Choroid plexus epithelial cell (primary cell): ENCODE results near the gene FNDC11.
A peak's percentile ranks its signal among the peaks of the same experiment; 100 is the strongest.

ENCODE experiments used
- DNase-seq: peaks from one replicate; pipeline ENCODE4 v3.0.0-alpha.2; 2010; ENCODE audit warnings: low read depth
- H3K4me3 ChIP-seq: 2 replicates; pipeline ENCODE4 v1.5.1; 2011; ENCODE audit warnings: low read depth, mild to moderate bottlenecking, control low read depth, low read length, moderate library complexity
- CTCF ChIP-seq: conservative IDR thresholded peaks from 2 replicates; pipeline ENCODE4 v1.5.1; 2011; ENCODE audit warnings: low read depth, mild to moderate bottlenecking, control low read depth, inconsistent platforms, low read length, moderate library complexity

The FNDC11 gene

GRCh38 chr20:63565021-63565698 lies 11.2 kb downstream of the FNDC11 start:
- H3K4me3 ChIP-seq: no peak overlapping the region
- TF ChIP-seq CTCF: no peak
- no peak for DNase-seq

DNA sequence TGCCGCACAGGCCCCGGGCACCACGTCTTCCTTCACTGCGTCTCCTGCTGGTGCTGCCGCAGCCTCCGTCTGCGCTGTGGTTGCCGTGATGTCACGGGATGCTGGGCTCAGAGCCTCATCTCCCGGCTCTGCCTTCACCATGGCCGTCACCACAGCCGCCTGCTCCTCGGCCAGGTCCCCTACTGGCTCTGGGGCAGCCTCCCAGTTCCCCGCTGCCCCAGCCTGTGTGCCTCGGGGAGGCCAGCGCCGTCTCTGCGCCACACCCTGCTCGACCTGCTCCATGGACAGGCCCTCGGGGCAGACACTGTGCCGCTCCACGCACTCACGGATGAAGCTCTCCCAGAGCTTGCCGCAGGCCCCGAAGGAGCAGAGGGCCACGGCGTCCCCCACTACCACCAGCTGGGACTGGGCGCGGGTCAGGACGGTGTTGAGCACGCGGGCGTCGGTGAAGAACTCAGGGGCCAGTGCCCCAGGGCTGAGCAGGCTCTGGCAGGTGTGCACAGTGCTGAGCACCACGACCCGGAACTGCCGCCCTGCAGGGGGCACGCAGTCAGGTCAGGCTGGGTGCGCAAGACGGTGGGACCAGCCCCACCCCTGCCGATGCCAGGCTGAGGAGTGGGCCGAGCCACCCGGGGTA lies 11.9 kb downstream of the FNDC11 start:
- TF ChIP-seq CTCF: no peak
- no peak for DNase-seq
- no peak overlapping the region for H3K4me3 ChIP-seq

DNA sequence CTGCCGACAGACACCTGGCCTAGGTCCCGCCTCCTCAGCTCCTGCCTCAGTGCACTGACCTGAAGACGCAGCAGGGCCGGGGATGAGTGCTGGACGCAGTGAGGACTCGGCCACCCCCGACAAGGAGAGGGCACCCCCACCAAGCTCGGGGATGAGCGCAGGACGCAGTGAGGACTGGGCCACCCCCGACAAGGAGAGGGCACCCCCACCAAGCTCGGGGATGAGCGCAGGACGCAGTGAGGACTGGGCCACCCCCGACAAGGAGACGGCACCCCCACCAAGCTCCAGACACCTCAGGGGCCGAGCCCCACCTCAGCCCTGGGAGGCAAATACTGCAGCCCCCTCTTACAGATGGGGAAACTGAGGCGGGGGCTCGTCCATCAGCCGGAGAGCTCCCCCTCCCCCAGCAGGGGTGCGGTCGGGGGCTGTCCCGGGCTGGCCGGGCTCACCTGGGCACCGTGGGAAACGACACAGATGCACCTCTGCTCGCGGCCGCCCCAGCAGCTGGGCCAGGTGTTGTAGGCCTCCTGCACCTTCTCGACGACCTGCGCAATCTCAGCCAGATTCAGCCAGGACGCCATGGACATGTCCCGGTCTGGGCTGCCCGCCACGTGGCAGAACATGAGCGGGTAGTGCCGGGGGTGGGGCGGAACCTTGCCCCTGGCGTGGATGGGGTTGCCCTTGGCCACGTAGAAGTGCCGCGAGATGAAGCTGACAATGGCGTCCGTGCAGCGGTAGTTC lies 12.6 kb downstream of the FNDC11 start:
- H3K4me3 ChIP-seq: no peak overlapping the region
- DNase-seq: no peak
- TF ChIP-seq CTCF: no peak

- H3K4me3 ChIP-seq: no peak overlapping the region
- no peak for TF ChIP-seq CTCF
- DNase-seq: no peak
Observed at GRCh38 chr20:63567136-63567385, 13.1 kb downstream of the FNDC11 start.

GRCh38 chr20:63567386-63568169 lies 13.6 kb downstream of the FNDC11 start:
- no peak for TF ChIP-seq CTCF
- DNase-seq: peak; percentile 72
- no peak overlapping the region for H3K4me3 ChIP-seq

DNA sequence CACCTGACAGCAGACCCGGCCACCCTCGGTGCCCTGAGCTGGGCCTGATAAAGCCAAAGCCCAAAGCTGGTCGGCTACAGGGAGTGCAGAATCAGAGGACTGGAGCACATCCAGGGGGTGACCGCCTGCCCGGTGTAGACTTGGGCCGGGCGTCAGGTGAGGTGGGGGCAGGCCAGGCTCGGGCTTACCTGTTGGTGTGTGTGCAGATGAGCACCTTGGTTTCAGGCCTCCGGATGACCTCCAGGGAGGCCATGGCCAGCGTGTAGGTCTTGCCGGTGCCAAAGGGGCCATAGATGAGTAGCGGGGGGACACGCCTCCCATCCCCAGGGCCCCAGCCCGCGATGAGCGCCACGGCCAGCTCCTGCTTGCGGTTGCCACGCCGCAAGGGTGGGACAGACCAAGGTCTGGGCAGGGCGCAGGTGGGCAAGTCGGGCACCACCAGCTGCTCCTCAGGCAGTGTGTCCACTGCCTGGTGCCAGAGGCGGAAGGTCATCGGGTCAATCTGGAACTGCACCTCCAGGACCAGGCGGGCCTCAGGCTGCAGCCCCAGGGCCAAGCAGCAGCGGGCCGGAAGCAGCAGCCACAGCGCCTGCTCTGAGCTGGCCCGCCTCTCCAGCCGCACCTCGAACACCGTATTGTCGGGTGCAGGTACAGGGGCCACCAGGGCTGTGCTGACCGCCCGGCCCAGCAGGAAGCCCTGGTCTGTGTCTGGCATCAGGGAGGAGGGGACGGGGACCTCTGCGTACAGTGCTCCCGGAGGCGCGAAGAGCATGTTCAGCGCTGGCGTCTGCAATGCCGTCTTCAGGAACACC lies 14.4 kb downstream of the FNDC11 start:
- DNase-seq: no peak
- H3K4me3 ChIP-seq: no peak overlapping the region
- TF ChIP-seq CTCF: no peak
